ENCODE data around the gene ATF6B.

The ATF6B gene

GRCh38 chr6:32127717-32128592 lies at the start of gene ATF6B:
TSS of gene ATF6B (minus strand) at chr6:32128246. CDS start at chr6:32128207, 39 bp downstream.
- CTCF ChIA-PET, result interaction anchor here (0.9 to 5.9 kb wide), 5 partner anchors 11 to 710 kb away, joined by 3 to 64 read pairs (median 4); partner anchors contain the start of gene TAP2
- no peak for TF ChIP-seq CTCF (IDR thresholded peaks at IDR 0.05; ENCODE audit: control extremely low read depth, extremely low read depth, low read depth, missing control alignments)
- peak; percentile 98 for DNase-seq (ENCODE audit: extremely low spot score)
- POLR2A ChIA-PET, result interaction anchor here (0.5 to 0.8 kb wide), 3 partner anchors 11 to 732 kb away, joined by 3 to 8 read pairs (median 7); no protein-coding TSS in a partner anchor

- no peak for DNase-seq (ENCODE audit: extremely low spot score)
- ChIA-PET POLR2A (interaction anchor here (0.6 to 1.7 kb wide), 3 partner anchors 13 to 47 kb away, joined by 3 to 5 read pairs (median 3); partner anchors contain the start of genes FKBPL, GPSM3 and PBX2), CTCF (interaction anchor here (1.1 kb wide), 1 partner anchor 19 kb away, joined by 4 read pairs; no protein-coding TSS in a partner anchor)
- no peak for TF ChIP-seq CTCF (IDR thresholded peaks at IDR 0.05; ENCODE audit: control extremely low read depth, extremely low read depth, low read depth, missing control alignments)
Measured at GRCh38 chr6:32177183-32177787, 49.2 kb upstream of the ATF6B start.

GRCh38 chr6:32176476-32177182 lies 48.6 kb upstream of the ATF6B start:
- DNase-seq (ENCODE audit: extremely low spot score), result no peak
- ChIA-PET CTCF (interaction anchor here (1.0 to 1.4 kb wide), 2 partner anchors 16 to 19 kb away, joined by 3 to 4 read pairs; partner anchors contain the start of gene GPSM3), POLR2A (interaction anchor here (1.7 kb wide), 1 partner anchor 16 kb away, joined by 5 read pairs; the partner anchor contains the start of gene GPSM3)
- TF ChIP-seq CTCF (IDR thresholded peaks at IDR 0.05; ENCODE audit: control extremely low read depth, extremely low read depth, low read depth, missing control alignments), result no peak

GRCh38 chr6:32175711-32176475 lies 47.8 kb upstream of the ATF6B start, which contains the start of gene AGPAT1:
TSS of gene AGPAT1 (minus strand) at chr6:32176084. CDS start at chr6:32171496, 4,588 bp downstream.
- DNase-seq (ENCODE audit: extremely low spot score), result peak; percentile 99
- ChIA-PET POLR2A (interaction anchor here (0.6 to 1.7 kb wide), 2 partner anchors 17 to 22 kb away, joined by 3 to 5 read pairs; partner anchors contain the start of gene GPSM3), CTCF (interaction anchor here (1.0 to 1.4 kb wide), 2 partner anchors 16 to 20 kb away, joined by 3 to 4 read pairs; partner anchors contain the start of gene GPSM3)

GRCh38 chr6:32175322-32175710 lies 47.3 kb upstream of the ATF6B start:
- TF ChIP-seq CTCF (IDR thresholded peaks at IDR 0.05; ENCODE audit: control extremely low read depth, extremely low read depth, low read depth, missing control alignments), result no peak
- POLR2A ChIA-PET, result no interaction called here
- no peak for DNase-seq (ENCODE audit: extremely low spot score)
- CTCF ChIA-PET, result no interaction called here

More at GRCh38 chr6:32175711-32176475, 47.8 kb upstream of the ATF6B start, which contains the start of gene AGPAT1:
- TF ChIP-seq CTCF (IDR thresholded peaks at IDR 0.05; ENCODE audit: control extremely low read depth, extremely low read depth, low read depth, missing control alignments), result no peak

All from GM10248 (cell line).